GM19468 (cell line): ENCODE results near the gene CLIC1.
"Not testable (repeated sequence)": the region's sequence is repeated elsewhere in the genome, so short reads cannot be mapped to it uniquely, and the experiment has no call there.

ENCODE experiments used
- ATAC-seq: cut with Tn5 transposase; IDR thresholded peaks from one replicate; pipeline ENCODE4 v1.9.1; 2021; ENCODE audit warnings: mild to moderate bottlenecking, moderate library complexity, moderate number of reproducible peaks; ENCODE audit not compliant: unreplicated experiment; ENCODE audit errors: extremely low read depth

CLIC1 gene

DNA sequence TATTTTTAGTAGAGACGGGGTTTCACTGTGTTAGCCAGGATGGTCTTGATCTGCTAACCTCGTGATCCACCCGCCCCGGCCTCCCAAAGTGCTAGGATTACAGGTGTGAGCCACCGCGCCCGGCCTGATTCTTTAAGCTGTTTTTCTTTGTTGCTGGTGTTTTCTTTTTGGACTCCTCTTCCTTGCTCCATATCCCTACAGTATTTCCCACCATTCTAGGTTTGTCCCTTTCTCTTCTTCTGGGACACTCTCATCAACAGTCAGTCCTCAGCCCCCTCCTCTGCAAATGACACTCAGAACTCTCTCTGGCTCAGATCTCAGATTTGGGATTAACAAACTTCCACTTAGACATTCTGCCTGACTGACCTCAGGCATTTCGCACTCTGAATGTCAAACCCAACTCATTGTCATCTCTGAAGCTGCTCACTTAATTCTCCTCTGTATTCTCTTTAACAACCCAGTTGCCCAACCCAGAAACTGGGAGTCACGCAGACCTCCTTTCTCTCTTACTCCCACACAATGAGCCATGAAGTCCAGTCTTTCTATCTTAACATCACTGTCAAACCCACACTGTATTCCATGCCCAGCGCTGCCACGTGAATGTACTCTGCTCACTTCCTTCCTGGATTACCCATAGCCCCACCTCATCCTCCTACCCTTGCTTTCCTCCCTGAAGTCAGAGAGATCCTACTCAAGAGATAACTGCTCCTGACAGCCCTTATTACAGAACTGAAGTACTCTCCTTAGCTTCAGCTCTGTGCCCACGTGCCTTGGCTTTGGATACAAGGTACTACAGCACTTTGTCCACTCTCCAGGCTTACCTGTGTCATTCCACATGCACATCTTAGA lies 10.6 kb downstream of the CLIC1 start:
- ATAC-seq: no peak

DNA sequence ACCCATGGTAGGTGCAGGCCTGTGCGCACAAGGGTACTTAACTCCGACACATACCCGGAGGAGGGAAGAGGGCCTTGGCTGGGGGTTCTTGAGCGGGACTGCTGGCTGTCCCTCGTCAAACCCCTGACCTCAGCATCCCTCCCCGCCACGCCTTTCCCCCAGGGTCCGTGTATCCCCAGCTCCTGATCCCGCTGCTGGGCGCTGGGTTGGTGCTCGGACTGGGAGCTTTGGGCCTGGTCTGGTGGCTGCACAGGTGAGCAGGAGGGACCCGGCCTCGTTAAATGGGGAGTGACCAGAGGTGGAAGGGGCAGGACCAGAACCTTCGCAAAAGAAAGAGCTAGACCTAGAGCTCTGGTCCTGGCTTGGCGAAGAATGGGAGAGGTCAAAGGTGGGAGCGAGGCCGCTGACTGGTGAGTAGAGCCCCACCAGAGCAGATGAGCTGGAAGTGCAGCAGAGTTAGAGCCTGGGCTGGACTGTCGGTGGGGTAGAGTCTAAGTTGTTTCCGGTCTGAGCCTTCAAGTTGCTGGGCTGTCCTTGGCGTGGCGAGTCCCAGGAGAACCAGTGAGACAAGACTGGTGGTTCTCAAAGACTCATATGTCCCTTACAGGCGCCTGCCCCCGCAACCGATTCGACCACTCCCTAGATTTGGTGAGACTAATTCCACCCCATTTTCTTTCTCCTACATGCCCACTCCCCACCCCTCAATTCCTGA lies 12.2 kb downstream of the CLIC1 start:
- ATAC-seq: no peak

GRCh38 chr6:31723245-31723979 lies 12.9 kb downstream of the CLIC1 start, which contains the start of gene MPIG6B:
Gene MPIG6B (plus strand): TSS chr6:31723373. CDS start chr6:31723384, 11 bp downstream.
- no peak for ATAC-seq

- no peak for ATAC-seq
These were observed 14.2 kb downstream of the CLIC1 start for GRCh38 chr6:31722173-31722572.

DNA sequence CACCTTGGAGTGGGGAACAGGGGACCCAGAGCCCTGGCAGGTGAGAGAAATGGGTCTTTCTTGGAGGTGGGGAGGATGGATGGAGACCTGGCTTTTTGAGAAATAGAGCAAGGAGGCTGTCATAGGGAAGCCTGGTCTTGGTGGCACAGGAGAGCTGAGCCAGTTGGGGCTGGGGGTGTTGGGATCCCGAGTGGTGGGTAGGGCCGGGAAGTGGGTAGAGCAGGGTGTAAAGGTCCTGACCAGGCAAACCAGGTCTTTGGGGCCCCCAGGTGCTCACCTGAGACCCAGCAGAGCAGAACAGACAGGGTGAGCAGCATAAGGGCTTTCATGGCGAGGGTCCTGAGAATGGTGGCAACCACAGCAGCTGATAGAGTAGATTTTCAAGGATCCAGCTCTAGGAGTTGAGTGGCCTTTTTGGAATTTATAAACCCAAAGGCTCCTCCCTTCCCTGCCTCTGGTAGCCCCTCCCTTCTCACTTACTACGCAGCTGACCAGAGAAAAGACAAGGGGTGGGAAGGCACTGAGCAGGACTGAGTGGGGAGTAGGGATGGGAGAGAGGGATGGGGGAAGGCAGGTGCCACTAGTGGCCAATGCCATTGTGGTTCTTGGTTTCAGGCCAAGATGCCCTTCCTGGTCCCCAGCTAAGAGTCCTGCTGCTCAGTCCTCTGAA lies 14.8 kb downstream of the CLIC1 start, which contains the start of gene LY6G6C:
Gene LY6G6C (minus strand): TSS at position 396 of the 670 bp plus-strand sequence. CDS start 67 bp downstream, at position 329.
- no peak for ATAC-seq

DNA sequence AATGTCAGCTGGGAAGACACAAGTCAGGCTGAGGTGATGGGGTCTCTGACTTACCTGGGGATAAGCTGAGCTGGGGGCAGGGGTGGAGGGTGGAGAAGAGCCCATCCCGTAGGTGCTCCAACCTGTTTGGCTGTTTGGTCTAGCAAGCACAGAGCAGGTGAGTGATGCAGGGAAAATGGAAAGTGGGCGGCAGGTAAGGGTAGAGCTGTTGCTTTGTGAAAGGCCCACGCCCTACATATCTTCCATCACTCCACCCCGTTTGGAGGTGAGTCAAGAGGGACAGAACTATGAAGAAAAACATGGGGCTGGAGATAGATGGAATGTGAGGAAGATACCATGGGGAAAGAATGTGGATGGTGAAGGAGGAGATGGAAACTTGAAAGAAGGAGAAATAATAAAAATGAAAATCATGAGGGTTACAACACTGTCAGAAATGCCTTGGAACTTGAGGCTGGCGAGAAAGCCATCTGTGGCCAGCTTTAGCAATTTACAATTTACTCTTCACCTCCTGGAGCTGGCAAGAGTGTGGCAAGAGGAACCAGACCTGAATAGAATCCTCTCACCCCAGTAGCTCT lies 16.0 kb downstream of the CLIC1 start:
- no peak for ATAC-seq

GRCh38 chr6:31719001-31719400 lies 17.3 kb downstream of the CLIC1 start:
- no peak for ATAC-seq

GRCh38 chr6:31718265-31718664 lies 18.1 kb downstream of the CLIC1 start:
- ATAC-seq: no peak

DNA sequence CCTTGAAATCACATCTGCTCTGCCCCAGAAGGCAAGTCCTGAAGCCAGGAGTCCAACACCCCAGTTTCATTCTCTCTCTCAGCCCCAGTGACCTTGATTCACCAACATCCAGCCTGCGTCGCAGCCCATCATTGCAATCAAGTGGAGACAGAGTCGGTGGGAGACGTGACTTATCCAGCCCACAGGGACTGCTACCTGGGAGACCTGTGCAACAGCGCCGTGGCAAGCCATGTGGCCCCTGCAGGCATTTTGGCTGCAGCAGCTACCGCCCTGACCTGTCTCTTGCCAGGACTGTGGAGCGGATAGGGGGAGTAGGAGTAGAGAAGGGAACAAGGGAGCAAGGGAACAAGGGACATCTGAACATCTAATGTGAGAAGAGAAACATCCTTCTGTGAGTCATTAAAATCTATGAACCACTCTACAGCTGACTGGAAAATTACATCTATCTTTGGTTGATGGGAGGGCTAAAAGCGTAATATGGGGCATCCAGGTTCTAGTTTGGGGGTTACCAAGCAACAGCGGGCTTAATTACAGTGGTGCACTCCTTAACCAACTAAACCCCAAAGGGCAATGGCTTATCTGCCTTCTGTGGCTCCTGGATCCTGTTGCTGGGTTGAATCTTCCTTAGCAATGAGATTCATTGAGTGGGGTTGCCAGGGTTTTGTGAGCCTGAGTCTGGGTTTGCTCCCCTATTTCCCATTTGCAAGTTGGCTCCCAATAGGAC lies 18.7 kb downstream of the CLIC1 start:
- no peak for ATAC-seq

DNA sequence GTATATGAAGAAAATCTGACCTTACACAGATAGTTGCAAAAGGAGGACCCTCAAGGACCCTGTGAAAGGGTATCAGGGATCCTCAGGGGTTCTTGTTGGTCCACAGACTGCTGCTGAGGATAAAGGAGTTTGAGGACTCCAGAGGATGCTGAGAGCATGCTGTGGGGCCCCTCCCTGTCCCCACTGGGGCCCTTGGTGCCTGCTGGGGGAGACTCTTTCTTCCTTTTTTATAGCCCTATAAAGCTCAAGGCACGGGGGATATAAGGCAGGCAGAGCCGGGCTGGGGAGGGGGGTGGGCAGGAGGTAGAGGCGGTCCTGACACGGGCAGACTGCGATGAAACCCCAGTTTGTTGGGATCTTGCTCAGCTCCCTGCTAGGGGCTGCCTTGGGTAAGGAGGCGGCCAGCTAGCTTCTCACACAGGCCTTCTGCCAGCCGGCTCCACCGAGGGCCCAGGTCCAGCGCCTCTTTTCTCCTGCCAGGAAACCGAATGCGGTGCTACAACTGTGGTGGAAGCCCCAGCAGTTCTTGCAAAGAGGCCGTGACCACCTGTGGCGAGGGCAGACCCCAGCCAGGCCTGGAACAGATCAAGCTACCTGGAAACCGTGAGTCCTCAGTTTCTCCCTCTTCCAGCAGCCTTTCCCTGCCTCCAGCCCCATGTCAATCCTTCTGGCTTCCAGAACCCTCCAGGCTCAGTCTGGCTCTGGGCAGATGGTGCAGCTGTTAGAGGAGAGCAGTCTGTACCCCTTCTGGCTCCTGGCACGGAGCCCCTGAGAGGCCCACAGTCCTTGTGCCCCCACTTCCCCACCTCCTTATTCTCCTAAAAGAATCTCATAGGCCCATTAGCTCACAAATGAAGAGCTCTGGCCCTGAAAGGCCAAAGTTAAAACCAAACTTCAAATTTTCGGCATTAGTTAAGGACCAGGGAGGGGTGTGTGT lies 21.0 kb downstream of the CLIC1 start, which contains the start of gene LY6G6D:
Gene LY6G6D (plus strand): TSS at position 327 of the 937 bp plus-strand sequence. CDS start 8 bp downstream, at position 335.
- ATAC-seq: no peak

- no peak for ATAC-seq
These were observed 22.2 kb downstream of the CLIC1 start for GRCh38 chr6:31713991-31714684.

DNA sequence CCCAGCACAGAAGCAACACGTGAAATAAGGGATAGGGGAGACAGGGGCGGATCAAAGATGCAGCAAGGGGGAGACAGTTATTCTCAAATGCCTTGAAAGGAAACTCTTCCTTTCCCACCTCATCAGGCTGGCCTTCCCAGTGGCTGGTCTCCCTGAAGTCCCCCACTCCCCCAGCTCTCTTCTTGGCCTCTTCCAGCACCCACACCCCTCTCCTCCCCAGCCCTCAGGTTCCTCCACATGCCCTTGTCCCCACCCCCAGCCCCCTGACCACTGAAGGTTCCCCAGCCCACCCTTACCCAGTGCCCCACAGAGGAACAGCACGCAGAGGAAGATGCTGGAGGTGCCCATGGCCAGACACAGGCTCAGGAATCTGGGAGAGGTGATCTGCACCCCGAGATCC lies 22.9 kb downstream of the CLIC1 start:
- ATAC-seq: no peak

GRCh38 chr6:31712296-31712695 lies 24.0 kb downstream of the CLIC1 start:
- no peak for ATAC-seq

DNA sequence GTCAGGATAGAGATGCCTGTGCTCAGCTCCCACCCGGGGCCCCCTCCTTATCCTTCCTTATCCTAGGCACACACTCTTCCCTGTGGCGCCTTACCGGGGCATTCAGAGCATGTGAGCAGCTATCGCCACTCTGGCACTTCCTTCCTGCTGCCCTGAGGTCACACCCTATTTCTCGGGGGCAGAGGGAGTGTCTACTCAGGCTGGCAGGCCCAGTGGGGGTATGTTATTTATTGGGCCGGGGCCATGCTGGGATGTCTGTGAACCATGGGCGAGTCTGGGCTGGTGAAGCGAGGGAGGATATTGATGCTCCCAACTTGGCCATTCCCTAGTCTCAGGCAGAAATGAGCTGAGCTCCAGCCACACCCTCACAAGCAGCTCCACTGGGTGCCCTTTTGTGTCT lies 25.1 kb downstream of the CLIC1 start:
- ATAC-seq: no peak

DNA sequence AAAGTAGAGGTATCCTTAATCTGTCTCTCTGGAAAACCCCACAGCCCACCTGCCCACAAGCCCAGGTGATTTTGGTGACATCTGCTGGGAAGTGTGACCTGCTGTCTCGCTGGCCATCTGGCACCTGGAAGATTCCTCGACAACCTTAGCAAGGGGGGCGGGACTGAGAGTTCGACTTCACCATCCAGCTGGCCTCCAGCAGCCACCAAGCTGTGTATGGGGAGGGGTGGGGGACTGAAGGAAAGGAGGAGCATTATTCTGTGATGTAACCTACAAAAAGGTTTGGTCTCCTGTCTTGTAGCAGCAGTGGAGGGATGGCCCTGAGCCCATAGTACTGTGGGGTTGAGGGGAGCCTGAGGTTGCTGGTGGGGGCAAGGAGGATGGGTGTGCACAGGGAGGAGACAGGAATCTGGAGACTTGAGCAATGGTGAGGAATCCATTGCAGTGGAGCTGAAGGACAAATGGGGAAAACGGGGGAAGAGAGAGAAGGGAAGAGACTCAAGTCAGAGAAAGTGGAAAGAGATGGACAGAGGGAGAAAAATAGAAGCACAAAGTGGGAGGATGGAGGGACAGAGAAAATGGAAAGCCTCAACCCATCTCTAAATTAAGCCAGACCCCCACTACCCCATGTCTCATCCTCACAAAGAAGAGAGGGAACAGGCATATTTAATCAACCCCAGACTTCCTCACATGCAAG lies 25.7 kb downstream of the CLIC1 start:
- no peak for ATAC-seq

GRCh38 chr6:31709157-31709556 lies 27.2 kb downstream of the CLIC1 start:
- not testable (repeated sequence) for ATAC-seq

DNA sequence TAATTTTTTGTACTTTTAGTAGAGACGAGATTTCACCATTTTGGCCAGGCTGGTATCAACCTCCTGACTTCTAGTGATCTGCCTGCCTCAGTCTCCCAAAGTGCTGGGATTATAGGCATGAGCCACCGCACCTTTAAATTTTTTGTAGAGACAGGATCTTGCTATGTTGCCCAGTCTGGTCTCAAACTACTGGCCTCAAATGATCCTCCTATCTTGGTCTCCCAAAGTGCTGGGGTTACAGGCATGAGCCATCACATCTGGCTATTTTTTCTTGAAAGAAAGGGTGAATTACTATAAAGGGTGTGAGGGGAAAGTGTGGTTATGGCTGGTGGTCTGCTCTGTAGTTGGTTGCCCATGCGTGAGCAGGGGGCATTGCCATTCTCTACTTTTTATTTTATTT lies 28.1 kb downstream of the CLIC1 start:
- no peak for ATAC-seq
